ENCODE results near the gene BMF. TPM values are rescaled to one million over a fixed set of nuclear protein-coding genes. Genes with fewer than 3 reads are reported as not detected.

Gene BMF
- total and polyA plus RNA-seq, 3 donors from 2014 or later = 4.9 to 7.7 (median 6.9) TPM

DNA sequence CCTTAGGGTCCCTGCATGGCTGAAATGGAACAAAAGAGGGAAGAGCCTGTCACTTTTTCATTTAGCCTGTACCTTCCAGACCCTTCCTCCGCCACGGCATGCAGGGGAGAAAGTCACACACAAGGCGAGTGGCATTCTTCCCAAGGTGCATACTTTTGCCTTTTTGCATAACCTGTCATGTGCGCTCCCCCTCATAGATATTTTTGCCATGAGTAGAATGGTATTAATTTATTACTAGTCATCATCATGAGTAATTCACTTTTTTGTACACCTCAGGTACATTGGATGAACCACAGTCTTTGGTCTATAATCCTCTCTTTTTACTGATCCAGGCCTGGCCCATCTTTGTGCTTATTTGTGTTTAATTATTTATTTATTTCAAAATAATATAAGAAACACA is 43.3 kb upstream of the BMF start:
- 90 to 93% methylated on average over 4 of the region's 4 CpGs for WGBS, 2 donors
- H3K36me3 ChIP-seq (ENCODE audit: low read depth, missing control alignments) = no peaks in the 10 kb centered on the region
- intact Hi-C loops (cut with DNase I; ENCODE audit: low total_unique reads) = no loop called here
- no peak for DNase-seq
- no peaks in the 10 kb centered on the region for H3K4me1 ChIP-seq
- no peak overlapping the region for H3K27ac ChIP-seq
- H3K9me3 ChIP-seq = no peaks in the 10 kb centered on the region
- no peaks in the 10 kb centered on the region for H3K27me3 ChIP-seq
- TF ChIP-seq POLR2A (IDR thresholded peaks at IDR 0.05) (no peak), CTCF (IDR thresholded peaks at IDR 0.05) (no peak)
- H3K4me3 ChIP-seq = no peak overlapping the region

DNA sequence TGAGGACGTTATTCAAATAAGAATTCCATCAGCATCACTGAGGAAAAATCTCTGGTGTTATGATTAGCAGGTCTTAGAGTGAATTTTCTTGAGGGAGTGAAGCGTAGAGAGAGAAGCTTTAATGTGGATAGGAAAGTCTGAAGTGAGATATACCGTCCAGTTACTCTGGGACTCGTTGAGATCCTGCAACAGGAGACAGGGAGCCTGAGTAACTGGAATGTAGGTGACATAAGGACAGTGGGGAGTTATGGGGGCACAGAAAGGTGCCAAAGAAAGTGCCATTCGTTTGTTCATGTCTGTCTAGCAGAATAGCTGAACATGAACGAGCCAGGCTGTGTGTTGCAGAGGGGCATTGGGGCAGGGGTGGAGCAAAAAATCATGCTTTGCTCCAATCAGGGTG is 42.8 kb upstream of the BMF start:
- Histone ChIP-seq H3K27ac (no peak overlapping the region), H3K4me1 (no peaks in the 10 kb centered on the region), H3K36me3 (ENCODE audit: low read depth, missing control alignments) (no peaks in the 10 kb centered on the region), H3K4me3 (no peak overlapping the region), H3K27me3 (no peaks in the 10 kb centered on the region), H3K9me3 (no peaks in the 10 kb centered on the region)
- WGBS, 2 donors = 71 to 84% methylated on average over 6 of the region's 6 CpGs
- intact Hi-C loops (cut with DNase I; ENCODE audit: low total_unique reads) = no loop called here
- no peak for DNase-seq
- no peak for TF ChIP-seq CTCF (IDR thresholded peaks at IDR 0.05)
- no peak for TF ChIP-seq POLR2A (IDR thresholded peaks at IDR 0.05)

DNA sequence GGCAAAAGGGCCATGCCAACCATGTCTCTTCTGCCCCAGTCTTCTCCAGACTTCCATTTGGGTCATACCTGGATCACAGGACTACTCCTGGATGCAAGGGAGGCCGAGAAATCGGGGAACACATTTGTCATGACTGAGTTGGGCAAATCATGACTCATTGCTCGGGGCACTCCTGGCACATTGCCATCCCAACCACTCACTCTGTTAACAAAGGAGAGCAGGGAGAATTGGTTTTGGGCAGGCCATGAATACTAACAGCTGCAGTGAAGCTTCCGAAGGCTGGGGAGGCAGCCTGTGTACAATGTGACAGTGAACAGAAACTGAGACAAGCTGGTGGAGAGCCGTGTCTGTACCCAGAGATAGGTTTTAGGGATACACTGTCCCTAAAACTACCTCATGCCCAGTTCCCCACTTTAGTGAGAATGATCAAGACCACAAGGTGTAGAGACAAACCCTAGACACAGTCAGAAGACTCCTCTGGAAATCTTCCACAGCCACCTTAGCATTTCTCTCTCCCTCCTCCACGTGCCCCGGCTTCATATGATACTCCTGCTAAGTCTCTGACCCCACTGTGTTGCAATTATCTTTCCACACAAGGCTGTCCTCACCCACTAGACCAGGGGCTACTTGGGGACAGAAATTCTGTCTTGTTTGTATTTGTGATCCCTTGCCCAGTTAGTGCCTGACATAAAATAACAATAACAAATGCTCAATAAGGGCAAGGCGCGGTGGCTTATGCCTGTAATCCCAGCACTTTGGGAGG is 41.7 kb upstream of the BMF start:
- Histone ChIP-seq H3K36me3 (ENCODE audit: low read depth, missing control alignments) (no peaks in the 10 kb centered on the region), H3K9me3 (no peaks in the 10 kb centered on the region), H3K4me1 (no peaks in the 10 kb centered on the region), H3K27ac (no peak overlapping the region), H3K27me3 (no peaks in the 10 kb centered on the region), H3K4me3 (no peak overlapping the region)
- intact Hi-C loops (cut with DNase I; ENCODE audit: low total_unique reads) = no loop called here
- 72% methylated on average over 9 of the region's 9 CpGs for WGBS, 2 donors
- TF ChIP-seq POLR2A (IDR thresholded peaks at IDR 0.05) (no peak), CTCF (IDR thresholded peaks at IDR 0.05) (no peak)
- no peak for DNase-seq

DNA sequence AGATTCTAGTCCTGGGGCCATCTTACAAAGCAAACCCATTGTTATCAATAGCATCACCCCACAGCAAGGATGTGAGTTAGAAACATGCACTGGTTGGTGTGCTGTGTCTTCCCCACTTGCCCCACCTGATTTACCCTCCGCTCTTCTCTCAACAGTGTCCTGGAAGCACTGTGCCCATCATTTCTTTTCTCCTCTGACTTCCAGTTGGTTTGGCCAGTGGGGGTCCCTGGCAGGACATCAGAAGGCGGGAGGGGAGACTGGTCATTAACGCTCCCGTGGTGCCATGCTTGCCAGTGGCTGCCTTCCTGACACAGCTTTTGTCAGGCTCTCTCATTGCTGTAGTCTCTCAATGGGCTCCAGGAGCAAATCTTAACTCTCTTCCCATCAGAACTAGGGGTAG is 40.7 kb upstream of the BMF start:
- no peak for DNase-seq
- H3K27ac ChIP-seq = no peak overlapping the region
- H3K4me3 ChIP-seq = no peak overlapping the region
- no peaks in the 10 kb centered on the region for H3K36me3 ChIP-seq (ENCODE audit: low read depth, missing control alignments)
- H3K9me3 ChIP-seq = no peaks in the 10 kb centered on the region
- TF ChIP-seq POLR2A (IDR thresholded peaks at IDR 0.05) (no peak), CTCF (IDR thresholded peaks at IDR 0.05) (no peak)
- intact Hi-C loops (cut with DNase I; ENCODE audit: low total_unique reads) = no loop called here
- 87 to 94% methylated on average over 4 of the region's 4 CpGs for WGBS, 2 donors
- H3K27me3 ChIP-seq = no peaks in the 10 kb centered on the region
- no peaks in the 10 kb centered on the region for H3K4me1 ChIP-seq

GRCh38 chr15:40146037-40146436 is 37.4 kb upstream of the BMF start:
- Histone ChIP-seq H3K9me3 (no peaks in the 10 kb centered on the region), H3K27me3 (peaks cover 3% of the 10 kb centered on the region), H3K36me3 (ENCODE audit: low read depth, missing control alignments) (no peaks in the 10 kb centered on the region), H3K4me3 (no peak overlapping the region), H3K27ac (no peak overlapping the region), H3K4me1 (no peaks in the 10 kb centered on the region)
- WGBS, 2 donors = 91 to 94% methylated on average over 4 of the region's 4 CpGs
- DNase-seq = no peak
- TF ChIP-seq CTCF (IDR thresholded peaks at IDR 0.05) (no peak), POLR2A (IDR thresholded peaks at IDR 0.05) (no peak)
- intact Hi-C loops (cut with DNase I; ENCODE audit: low total_unique reads) = no loop called here

Measured in testis (tissue), 3 donors.